ENCODE results near the gene FBXW12.

The FBXW12 gene

GRCh38 chr3:48413611-48414010 lies 41.6 kb downstream of the FBXW12 start:
- H3K79me2 ChIP-seq (ENCODE audit: low read length), result no peaks in the 10 kb centered on the region
- H3K36me3 ChIP-seq (replicated peaks; ENCODE audit: low read depth, low read length), result peaks cover 4% of the 10 kb centered on the region
- no peak overlapping the region for H3K27ac ChIP-seq (ENCODE audit: low read length)

GRCh38 chr3:48414376-48415250 lies 42.6 kb downstream of the FBXW12 start:
- Histone ChIP-seq H4K20me1 (ENCODE audit: insufficient read depth, low read length) (no peaks in the 10 kb centered on the region), H3K4me1 (ENCODE audit: low read length) (no peaks in the 10 kb centered on the region), H2AFZ (ENCODE audit: low read depth, low read length) (no peak overlapping the region), H3K9me3 (ENCODE audit: insufficient read depth, low read length) (no peaks in the 10 kb centered on the region), H3K27ac (ENCODE audit: low read length) (no peak overlapping the region), H3K27me3 (ENCODE audit: low read depth, low read length) (no peaks in the 10 kb centered on the region), H3K36me3 (replicated peaks; ENCODE audit: low read depth, low read length) (no peaks in the 10 kb centered on the region), H3K4me2 (ENCODE audit: low read length) (no peak overlapping the region), H3K9ac (ENCODE audit: low read length) (no peak overlapping the region), H3K4me3 (ENCODE audit: low read length) (no peak overlapping the region), H3K79me2 (ENCODE audit: low read length) (no peaks in the 10 kb centered on the region)
- TF ChIP-seq EZH2phosphoT487 (IDR thresholded peaks at IDR 0.05; ENCODE audit: low read depth) (no peak), CTCF (IDR thresholded peaks at IDR 0.05; ENCODE audit: low read depth, low read length) (no peak)

More at GRCh38 chr3:48413611-48414010, 41.6 kb downstream of the FBXW12 start:
- H2AFZ ChIP-seq (ENCODE audit: low read depth, low read length), result no peak overlapping the region
- no peaks in the 10 kb centered on the region for H3K4me1 ChIP-seq (ENCODE audit: low read length)
- H3K4me3 ChIP-seq (ENCODE audit: low read length), result no peak overlapping the region
- no peaks in the 10 kb centered on the region for H3K9me3 ChIP-seq (ENCODE audit: insufficient read depth, low read length)
- TF ChIP-seq CTCF (IDR thresholded peaks at IDR 0.05; ENCODE audit: low read depth, low read length) (no peak), EZH2phosphoT487 (IDR thresholded peaks at IDR 0.05; ENCODE audit: low read depth) (no peak)
- no peaks in the 10 kb centered on the region for H4K20me1 ChIP-seq (ENCODE audit: insufficient read depth, low read length)
- no peak overlapping the region for H3K4me2 ChIP-seq (ENCODE audit: low read length)
- H3K27me3 ChIP-seq (ENCODE audit: low read depth, low read length), result no peaks in the 10 kb centered on the region
- no peak overlapping the region for H3K9ac ChIP-seq (ENCODE audit: low read length)

- H3K27ac ChIP-seq (ENCODE audit: low read length), result no peak overlapping the region
- H3K9ac ChIP-seq (ENCODE audit: low read length), result no peak overlapping the region
- no peak overlapping the region for H3K4me3 ChIP-seq (ENCODE audit: low read length)
- H3K79me2 ChIP-seq (ENCODE audit: low read length), result no peaks in the 10 kb centered on the region
- no peaks in the 10 kb centered on the region for H3K27me3 ChIP-seq (ENCODE audit: low read depth, low read length)
- no peaks in the 10 kb centered on the region for H3K4me1 ChIP-seq (ENCODE audit: low read length)
- no peaks in the 10 kb centered on the region for H4K20me1 ChIP-seq (ENCODE audit: insufficient read depth, low read length)
- no peaks in the 10 kb centered on the region for H3K36me3 ChIP-seq (replicated peaks; ENCODE audit: low read depth, low read length)
- H2AFZ ChIP-seq (ENCODE audit: low read depth, low read length), result no peak overlapping the region
- H3K9me3 ChIP-seq (ENCODE audit: insufficient read depth, low read length), result no peaks in the 10 kb centered on the region
- TF ChIP-seq EZH2phosphoT487 (IDR thresholded peaks at IDR 0.05; ENCODE audit: low read depth) (no peak), CTCF (IDR thresholded peaks at IDR 0.05; ENCODE audit: low read depth, low read length) (no peak)
- no peak overlapping the region for H3K4me2 ChIP-seq (ENCODE audit: low read length)
Measured at GRCh38 chr3:48415251-48415953, 43.4 kb downstream of the FBXW12 start.

GRCh38 chr3:48416091-48416505 lies 44.1 kb downstream of the FBXW12 start:
- Histone ChIP-seq H3K27ac (ENCODE audit: low read length) (no peak overlapping the region), H2AFZ (ENCODE audit: low read depth, low read length) (no peak overlapping the region), H4K20me1 (ENCODE audit: insufficient read depth, low read length) (no peaks in the 10 kb centered on the region), H3K27me3 (ENCODE audit: low read depth, low read length) (no peaks in the 10 kb centered on the region), H3K79me2 (ENCODE audit: low read length) (no peaks in the 10 kb centered on the region), H3K4me2 (ENCODE audit: low read length) (no peak overlapping the region), H3K4me1 (ENCODE audit: low read length) (no peaks in the 10 kb centered on the region), H3K9ac (ENCODE audit: low read length) (no peak overlapping the region), H3K9me3 (ENCODE audit: insufficient read depth, low read length) (no peaks in the 10 kb centered on the region), H3K36me3 (replicated peaks; ENCODE audit: low read depth, low read length) (no peaks in the 10 kb centered on the region), H3K4me3 (ENCODE audit: low read length) (no peak overlapping the region)
- TF ChIP-seq CTCF (IDR thresholded peaks at IDR 0.05; ENCODE audit: low read depth, low read length) (no peak), EZH2phosphoT487 (IDR thresholded peaks at IDR 0.05; ENCODE audit: low read depth) (no peak)

Data from OCI-LY3 (cell line).